ENCODE results near the gene CHFR.

- TF ChIP-seq EP300 (IDR thresholded peaks at IDR 0.05) (no peak), POLR2A (IDR thresholded peaks at IDR 0.05) (no peak)
- TF ChIP-seq, protein P1, sequence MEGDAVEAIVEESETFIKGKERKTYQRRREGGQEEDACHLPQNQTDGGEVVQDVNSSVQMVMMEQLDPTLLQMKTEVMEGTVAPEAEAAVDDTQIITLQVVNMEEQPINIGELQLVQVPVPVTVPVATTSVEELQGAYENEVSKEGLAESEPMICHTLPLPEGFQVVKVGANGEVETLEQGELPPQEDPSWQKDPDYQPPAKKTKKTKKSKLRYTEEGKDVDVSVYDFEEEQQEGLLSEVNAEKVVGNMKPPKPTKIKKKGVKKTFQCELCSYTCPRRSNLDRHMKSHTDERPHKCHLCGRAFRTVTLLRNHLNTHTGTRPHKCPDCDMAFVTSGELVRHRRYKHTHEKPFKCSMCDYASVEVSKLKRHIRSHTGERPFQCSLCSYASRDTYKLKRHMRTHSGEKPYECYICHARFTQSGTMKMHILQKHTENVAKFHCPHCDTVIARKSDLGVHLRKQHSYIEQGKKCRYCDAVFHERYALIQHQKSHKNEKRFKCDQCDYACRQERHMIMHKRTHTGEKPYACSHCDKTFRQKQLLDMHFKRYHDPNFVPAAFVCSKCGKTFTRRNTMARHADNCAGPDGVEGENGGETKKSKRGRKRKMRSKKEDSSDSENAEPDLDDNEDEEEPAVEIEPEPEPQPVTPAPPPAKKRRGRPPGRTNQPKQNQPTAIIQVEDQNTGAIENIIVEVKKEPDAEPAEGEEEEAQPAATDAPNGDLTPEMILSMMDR (IDR thresholded peaks at IDR 0.05) = no peak
Observed at GRCh38 chr12:132909030-132909368, 21.6 kb upstream of the CHFR start.

Measured in upper lobe of left lung (tissue), 4 donors.